Mucosa of rectum (tissue), 2 donors: ENCODE results near the gene CNOT1.
"Not testable (repeated sequence)": the region's sequence is repeated elsewhere in the genome, so short reads cannot be mapped to it uniquely, and the experiment has no call there.

Experiments used
- H3K27ac ChIP-seq, 2 donors: one replicate each; pipeline ENCODE4 v1.7.0; 2013; ENCODE audit warnings: inconsistent platforms in 2 of 2, low read depth in 2 of 2, low read length in 2 of 2
- H3K27me3 ChIP-seq, 2 donors: one replicate each; pipeline ENCODE4 v1.7.0; 2013; ENCODE audit warnings: low read length in 2 of 2; ENCODE audit not compliant: control insufficient read depth in 2 of 2, insufficient read depth in 2 of 2
- H3K36me3 ChIP-seq, 2 donors: one replicate each; pipeline ENCODE4 v1.7.0; 2013; ENCODE audit warnings: low read length in 2 of 2; ENCODE audit not compliant: control insufficient read depth in 2 of 2, insufficient read depth in 2 of 2
- H3K4me1 ChIP-seq, 2 donors: one replicate each; pipeline ENCODE4 v1.7.0; 2013; ENCODE audit warnings: low read length in 2 of 2, mild to moderate bottlenecking in 1 of 2; ENCODE audit not compliant: control insufficient read depth in 2 of 2, insufficient read depth in 2 of 2
- H3K4me3 ChIP-seq, 2 donors: one replicate each; pipeline ENCODE4 v1.7.0; 2013; ENCODE audit warnings: low read length in 2 of 2
- H3K9ac ChIP-seq, 2 donors: one replicate each; pipeline ENCODE4 v1.7.0; 2013; ENCODE audit warnings: low read length in 2 of 2, low read depth in 1 of 2, mild to moderate bottlenecking in 1 of 2
- H3K9me3 ChIP-seq, 2 donors: one replicate each; pipeline ENCODE4 v1.7.0; 2013; ENCODE audit warnings: low read length in 2 of 2; ENCODE audit not compliant: control insufficient read depth in 2 of 2
- donor health status: healthy.
- donor health status: Normal muscosa, but diverticular disease.

Gene CNOT1

DNA sequence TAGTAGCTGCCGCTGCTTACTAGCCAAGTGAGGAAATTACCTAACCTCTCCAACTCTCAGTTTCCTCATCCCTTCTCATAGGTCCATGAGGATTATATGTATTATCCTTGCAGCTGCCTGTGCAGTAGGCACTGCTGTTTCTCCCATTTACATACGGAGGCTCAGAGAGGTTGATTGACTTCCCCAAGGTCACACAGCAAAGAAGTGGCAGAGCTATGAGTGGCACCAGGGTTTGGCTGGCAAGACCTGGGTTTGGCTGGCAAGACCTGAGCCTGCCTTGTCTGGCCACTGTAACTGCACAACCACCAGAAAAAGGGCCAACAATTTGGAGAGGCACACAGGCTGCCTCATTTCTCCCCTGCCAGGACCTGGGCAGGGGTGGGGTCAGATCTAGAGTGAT is 132.2 kb downstream of the CNOT1 start:
- Histone ChIP-seq H3K27me3 (peaks cover 16% of the 10 kb centered on the region in 2 donors), H3K4me1 (peaks cover 8 to 10% of the 10 kb centered on the region in 2 donors), H3K27ac (no peak overlapping the region), H3K36me3 (no peaks in the 10 kb centered on the region), H3K9me3 (no peaks in the 10 kb centered on the region), H3K4me3 (no peak overlapping the region), H3K9ac (no peak overlapping the region)

- H3K36me3 ChIP-seq = no peaks in the 10 kb centered on the region
- no peaks in the 10 kb centered on the region for H3K4me1 ChIP-seq
- H3K27me3 ChIP-seq = peaks cover 5% of the 10 kb centered on the region in 2 donors
- no peak overlapping the region for H3K4me3 ChIP-seq
- H3K9me3 ChIP-seq = no peaks in the 10 kb centered on the region
- no peak overlapping the region for H3K9ac ChIP-seq
- peak overlapping the region; percentile 33 to 43 for H3K27ac ChIP-seq
These were observed 133.9 kb downstream of the CNOT1 start for GRCh38 chr16:58495521-58496331.

DNA sequence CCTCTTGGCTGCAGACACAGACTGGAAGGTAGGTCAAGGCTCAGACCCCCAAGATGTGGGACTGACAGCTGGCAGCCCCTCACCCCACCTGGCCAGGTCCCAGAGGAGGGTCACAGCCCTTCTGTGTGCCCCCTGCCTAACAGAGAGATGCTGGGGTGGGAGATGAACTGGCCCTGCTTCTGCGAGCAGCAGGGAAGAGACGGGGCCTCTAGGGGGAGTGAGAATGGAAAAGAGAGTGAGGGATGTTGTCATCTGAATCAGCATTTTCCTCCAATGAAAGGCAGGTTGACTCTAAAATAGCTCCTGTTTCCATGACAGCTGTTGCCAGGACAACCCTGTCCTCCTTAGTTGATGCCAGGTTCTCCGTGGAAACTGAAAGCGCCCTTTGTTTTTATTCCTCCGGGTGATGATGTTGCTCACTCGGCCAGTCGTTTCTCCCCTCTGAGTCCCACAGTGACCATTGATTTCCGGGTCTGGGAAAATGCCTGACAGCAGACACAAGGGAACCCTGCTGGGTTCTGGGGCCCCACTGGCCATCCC is 134.6 kb downstream of the CNOT1 start:
- no peaks in the 10 kb centered on the region for H3K27me3 ChIP-seq
- H3K4me1 ChIP-seq = no peaks in the 10 kb centered on the region
- no peaks in the 10 kb centered on the region for H3K9me3 ChIP-seq
- no peak overlapping the region for H3K9ac ChIP-seq
- no peaks in the 10 kb centered on the region for H3K36me3 ChIP-seq
- H3K4me3 ChIP-seq = peak overlapping the region in 1 of 2 donors; percentile 31
- peak overlapping the region; percentile 33 to 43 for H3K27ac ChIP-seq

GRCh38 chr16:58493756-58494431 is 135.7 kb downstream of the CNOT1 start:
- Histone ChIP-seq H3K36me3 (no peaks in the 10 kb centered on the region), H3K9ac (no peak overlapping the region), H3K4me3 (no peak overlapping the region), H3K9me3 (no peaks in the 10 kb centered on the region), H3K4me1 (no peaks in the 10 kb centered on the region), H3K27me3 (no peaks in the 10 kb centered on the region), H3K27ac (no peak overlapping the region)

DNA sequence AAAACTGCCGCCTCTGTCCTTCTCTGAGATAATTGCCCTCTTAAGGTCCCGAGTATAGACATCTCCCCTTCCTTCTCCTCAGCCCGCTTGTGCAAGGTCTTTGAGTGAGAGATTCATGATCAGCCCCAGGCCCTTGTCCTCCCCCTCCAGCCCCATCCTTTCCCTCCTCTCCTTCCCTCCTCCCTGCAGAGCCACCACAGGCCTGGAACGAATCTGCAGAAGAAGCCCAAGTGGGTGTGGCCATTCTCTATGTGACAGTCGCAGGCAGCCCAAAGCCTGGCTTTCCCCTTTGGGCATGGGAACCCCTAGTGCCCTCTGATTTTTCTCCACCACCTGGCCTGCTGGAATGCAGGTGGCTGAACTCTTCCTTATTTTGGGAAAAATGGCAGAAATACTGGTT is 136.9 kb downstream of the CNOT1 start:
- no peaks in the 10 kb centered on the region for H3K27me3 ChIP-seq
- no peak overlapping the region for H3K4me3 ChIP-seq
- H3K27ac ChIP-seq = no peak overlapping the region
- H3K9me3 ChIP-seq = no peaks in the 10 kb centered on the region
- H3K4me1 ChIP-seq = no peaks in the 10 kb centered on the region
- H3K9ac ChIP-seq = no peak overlapping the region
- H3K36me3 ChIP-seq = no peaks in the 10 kb centered on the region

DNA sequence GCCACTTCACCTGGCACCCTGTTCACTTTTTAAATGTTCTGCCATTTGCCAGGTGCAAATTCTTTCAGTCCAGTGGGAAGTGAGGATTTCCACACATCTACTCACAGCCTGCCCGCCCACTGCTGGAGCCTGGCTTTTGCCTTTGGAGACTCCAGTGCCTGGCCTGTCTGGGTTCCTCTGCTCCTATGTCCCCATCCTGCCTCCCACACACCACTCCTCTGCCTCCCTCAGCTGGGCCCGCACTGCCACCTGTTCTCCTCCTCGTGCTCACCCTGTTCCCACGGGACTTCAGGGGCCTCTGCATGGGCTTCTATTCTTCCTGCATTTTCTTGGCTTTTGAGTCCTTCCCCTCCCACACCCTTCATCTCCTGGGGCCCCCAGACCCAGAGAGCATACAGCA is 137.6 kb downstream of the CNOT1 start:
- Histone ChIP-seq H3K27me3 (no peaks in the 10 kb centered on the region), H3K36me3 (no peaks in the 10 kb centered on the region), H3K9ac (no peak overlapping the region), H3K9me3 (no peaks in the 10 kb centered on the region), H3K4me1 (peaks cover 0 to 2% of the 10 kb centered on the region in 2 donors), H3K27ac (no peak overlapping the region), H3K4me3 (no peak overlapping the region)

GRCh38 chr16:58490539-58490938 is 139.1 kb downstream of the CNOT1 start:
- not testable (repeated sequence) for H3K27me3 ChIP-seq, H3K27ac ChIP-seq, H3K9ac ChIP-seq, H3K9me3 ChIP-seq, H3K36me3 ChIP-seq, H3K4me3 ChIP-seq, H3K4me1 ChIP-seq

DNA sequence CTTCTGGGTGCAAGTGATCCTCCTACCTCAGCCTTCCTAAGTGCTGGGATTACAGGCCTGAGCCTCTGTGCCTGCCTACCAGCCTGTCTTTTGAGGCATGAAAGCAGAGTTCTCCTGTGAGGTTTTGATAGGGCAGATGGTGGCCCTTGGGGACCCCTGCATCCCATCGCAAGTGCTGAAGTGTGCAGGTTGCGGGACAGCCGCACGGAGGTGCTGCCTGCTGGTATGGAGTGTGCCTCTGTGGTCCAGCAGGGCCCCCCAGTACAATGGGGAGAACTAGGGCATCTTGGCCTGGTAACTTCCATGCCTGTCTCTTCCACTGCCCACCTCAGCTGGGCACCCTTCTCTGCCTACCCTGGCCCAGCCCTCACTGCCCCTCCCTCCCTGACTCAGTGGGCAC is 139.6 kb downstream of the CNOT1 start:
- peaks cover 0 to 2% of the 10 kb centered on the region in 2 donors for H3K4me1 ChIP-seq

GRCh38 chr16:58488531-58488930 is 141.1 kb downstream of the CNOT1 start:
- peaks cover 0 to 2% of the 10 kb centered on the region in 2 donors for H3K4me1 ChIP-seq
- no peak overlapping the region for H3K4me3 ChIP-seq
- no peak overlapping the region for H3K27ac ChIP-seq

More for the DNA sequence above, 139.6 kb downstream of the CNOT1 start:
- Histone ChIP-seq H3K36me3 (no peaks in the 10 kb centered on the region), H3K4me3 (no peak overlapping the region), H3K27me3 (no peaks in the 10 kb centered on the region), H3K9me3 (no peaks in the 10 kb centered on the region), H3K9ac (no peak overlapping the region), H3K27ac (no peak overlapping the region)

More at GRCh38 chr16:58488531-58488930, 141.1 kb downstream of the CNOT1 start:
- Histone ChIP-seq H3K9ac (no peak overlapping the region), H3K36me3 (no peaks in the 10 kb centered on the region), H3K27me3 (no peaks in the 10 kb centered on the region), H3K9me3 (no peaks in the 10 kb centered on the region)
